B cell (primary cell): ENCODE results near the gene B3GLCT. TPM values are rescaled to one million over a fixed set of nuclear protein-coding genes. Genes with fewer than 3 reads are reported as not detected.

Source experiments
- ATAC-seq: fragments of 200-7000 bp; cut with Tn5 transposase; one replicate; pipeline ENCODE4 v1.10.0; 2021; ENCODE audit warnings: low read depth, mild to moderate bottlenecking, moderate number of reproducible peaks, moderate library complexity
- CTCF ChIA-PET: fragments of 350-600 bp; sonication (Branson Sonifier 250); formaldehyde crosslinking; loops from one replicate; lab custom pipeline; 2021; ENCODE audit warnings: antibody characterized with exemption, inconsistent platforms; lab: Charles Lee
- POLR2A ChIA-PET: fragments of 350-600 bp; sonication (Branson Sonifier 250); formaldehyde crosslinking; loops from one replicate; lab custom pipeline; 2021; ENCODE audit warnings: antibody characterized with exemption; lab: Charles Lee
- DNase-seq: peaks from one replicate; pipeline ENCODE4 v3.0.0; 2013
- H2AFZ ChIP-seq: 2 replicates; pipeline ENCODE4 v1.6.1; 2012; ENCODE audit warnings: mild to moderate bottlenecking, low read depth, low read length; ENCODE audit not compliant: insufficient read depth, poor library complexity, severe bottlenecking
- H3K27ac ChIP-seq, 2 donors: 1 replicate in 1 of 2; 2 replicates in 1 of 2; pipeline ENCODE4 v1.5.1; 2012 to 2013; ENCODE audit warnings: low read length in 2 of 2, mild to moderate bottlenecking in 2 of 2, moderate library complexity in 1 of 2
- H3K27me3 ChIP-seq, 4 experiments: fragments of 200-600 bp in 1 of 4; sonication (generic) in 1 of 4; replicated peaks in 1 of 4; 1 replicate in 2 of 4; 2 replicates in 2 of 4; pipeline versions ENCODE4 v1.6.1 to v1.7.0; 2013 to 2016; ENCODE audit warnings: low read length in 3 of 4, mild to moderate bottlenecking in 2 of 4, mixed read lengths in 1 of 4, moderate library complexity in 1 of 4; ENCODE audit not compliant: insufficient read depth in 4 of 4, control insufficient read depth in 3 of 4; ENCODE audit errors: control extremely low read depth in 1 of 4
- H3K36me3 ChIP-seq, 2 experiments: replicated peaks in 1 of 2; 1 replicate in 1 of 2; 2 replicates in 1 of 2; pipeline versions ENCODE4 v1.6.1 to v1.7.1; 2013; ENCODE audit warnings: low read length in 1 of 2; ENCODE audit not compliant: insufficient read depth in 2 of 2, control insufficient read depth in 1 of 2; ENCODE audit errors: control extremely low read depth in 1 of 2, extremely low read depth in 1 of 2
- H3K4me1 ChIP-seq, 2 donors: fragments of 200-600 bp in 1 of 2; sonication (generic) in 1 of 2; 1 replicate in 1 of 2; 2 replicates in 1 of 2; pipeline versions ENCODE4 v1.5.1 to v1.6.1; 2013 to 2017; ENCODE audit warnings: low read length in 2 of 2; ENCODE audit not compliant: control insufficient read depth in 2 of 2, insufficient read depth in 2 of 2
- H3K4me2 ChIP-seq: replicated peaks from 2 replicates; pipeline ENCODE3; 2012; ENCODE audit warnings: mild to moderate bottlenecking, low read depth, low read length; ENCODE audit not compliant: poor library complexity, severe bottlenecking
- H3K4me3 ChIP-seq, 5 experiments: fragments of 200-600 bp in 1 of 5; sonication (generic) in 1 of 5; 1 replicate in 3 of 5; 2 replicates in 2 of 5; pipeline versions ENCODE4 v1.5.1 to v1.7.0; 2011 to 2016; ENCODE audit warnings: low read length in 4 of 5, mild to moderate bottlenecking in 4 of 5, low read depth in 2 of 5, control low read depth in 1 of 5, moderate library complexity in 1 of 5; ENCODE audit not compliant: insufficient read depth in 1 of 5; ENCODE audit errors: control extremely low read depth in 1 of 5, extremely low read depth in 1 of 5
- H3K79me2 ChIP-seq: fragments of 200-600 bp; sonication (generic); one replicate; pipeline ENCODE4 v1.6.0; 2016; ENCODE audit warnings: low read length; ENCODE audit not compliant: control insufficient read depth, insufficient read depth
- H3K9ac ChIP-seq: fragments of 200-600 bp; sonication (generic); 2 replicates; pipeline ENCODE4 v1.6.1; 2017; ENCODE audit warnings: mild to moderate bottlenecking, low read length, moderate library complexity
- H3K9me3 ChIP-seq, 3 donors: one replicate each; pipeline versions ENCODE4 v1.6.1 to v1.7.1; 2013; ENCODE audit warnings: low read length in 2 of 3; ENCODE audit not compliant: control insufficient read depth in 2 of 3, insufficient read depth in 1 of 3; ENCODE audit errors: control extremely low read depth in 1 of 3
- H4K20me1 ChIP-seq: 2 replicates; pipeline ENCODE4 v1.6.0; 2012; ENCODE audit warnings: mild to moderate bottlenecking, low read length; ENCODE audit not compliant: insufficient read depth, control insufficient read depth, poor library complexity, severe bottlenecking
- H3K27ac Mint-ChIP-seq: one replicate; pipeline ENCODE4 v1.8.0; 2021; ENCODE audit warnings: mixed read lengths
- H3K27me3 Mint-ChIP-seq: one replicate; pipeline ENCODE4 v1.8.0; 2021; ENCODE audit warnings: mixed read lengths
- H3K4me1 Mint-ChIP-seq: one replicate; pipeline ENCODE4 v1.8.0; 2021; ENCODE audit warnings: mixed read lengths
- H3K4me3 Mint-ChIP-seq: one replicate; pipeline ENCODE4 v1.8.0; 2021; ENCODE audit warnings: mixed read lengths
- H3K9me3 Mint-ChIP-seq: one replicate; pipeline ENCODE4 v1.8.0; 2022; ENCODE audit warnings: mixed read lengths; ENCODE audit not compliant: insufficient read depth
- EZH2 ChIP-seq: IDR thresholded peaks from 2 replicates; pipeline ENCODE4 v1.6.1; 2012; ENCODE audit warnings: borderline replicate concordance, low read depth, mild to moderate bottlenecking, moderate library complexity, low read length; ENCODE audit not compliant: insufficient read depth, poor library complexity, severe bottlenecking
- WGBS: methylation state at CpG from one replicate; pipeline ENCODE4 v1.1.5; 2013; ENCODE audit warnings: missing lambda C conversion rate; ENCODE audit not compliant: insufficient coverage; 5-methylcytosine and 5-hydroxymethylcytosine counted together
- intact Hi-C: fragments of 100-400 bp; cut with micrococcal nuclease; formaldehyde crosslinking; loops from one replicate; pipeline ENCODE4 v1.10.0; 2022
- polyA plus RNA-seq: library from polyadenylated mRNA; depleted of rRNA; stranded (reverse); fragments of >200 nt; gene quantifications from 2 replicates; pipeline ENCODE4 v1.2.3, GENCODE V29; 2012
- total RNA-seq, 2 donors: library from RNA; stranded (reverse); fragments of 120-200 nt in 1 of 2; gene quantifications; 1 replicate in 1 of 2; 2 replicates in 1 of 2; pipeline versions ENCODE4 v1.2.3 to v1.2.4, GENCODE V29; 2013 to 2022
- TF ChIP-seq, protein P1 (sequence below): fragments of 200-600 bp; IDR thresholded peaks from one replicate; pipeline ENCODE4 v1.8.0; 2022; ENCODE audit warnings: antibody characterized with exemption, mild to moderate bottlenecking

Gene B3GLCT
- total and polyA plus RNA-seq, 2 donors (not counting 1 experiment from before 2014, with no cell fraction given): 1.4 to 6.2 TPM

DNA sequence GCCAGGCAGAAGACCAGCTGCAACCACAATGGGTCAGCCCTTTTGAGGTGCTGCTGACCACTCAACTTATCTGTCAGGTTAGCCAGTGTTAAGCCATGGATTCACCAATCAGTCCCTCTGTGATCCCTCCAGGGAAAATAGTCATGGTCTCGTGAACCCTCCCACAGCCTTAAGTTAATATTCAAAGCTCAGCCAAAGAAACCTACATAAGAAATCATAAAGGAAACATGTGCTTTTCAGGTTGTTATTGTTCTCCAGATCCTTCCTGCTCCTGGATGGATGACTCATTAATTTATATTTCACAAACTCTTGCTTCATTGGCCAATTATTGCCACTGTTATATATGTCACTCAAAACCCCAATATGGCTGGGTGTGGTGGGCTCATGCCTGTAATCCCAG lies 161.9 kb downstream of the B3GLCT start:
- Mint-ChIP-seq H3K4me3 (no peak overlapping the region), H3K27me3 (no peaks in the 10 kb centered on the region), H3K27ac (no peak overlapping the region), H3K4me1 (no peaks in the 10 kb centered on the region), H3K9me3 (peaks cover 3% of the 10 kb centered on the region)
- H3K9me3 ChIP-seq: peaks cover 0 to 34% (median 8%) of the 10 kb centered on the region in 3 donors
- H3K36me3 ChIP-seq: no peaks in the 10 kb centered on the region
- TF ChIP-seq, protein P1, sequence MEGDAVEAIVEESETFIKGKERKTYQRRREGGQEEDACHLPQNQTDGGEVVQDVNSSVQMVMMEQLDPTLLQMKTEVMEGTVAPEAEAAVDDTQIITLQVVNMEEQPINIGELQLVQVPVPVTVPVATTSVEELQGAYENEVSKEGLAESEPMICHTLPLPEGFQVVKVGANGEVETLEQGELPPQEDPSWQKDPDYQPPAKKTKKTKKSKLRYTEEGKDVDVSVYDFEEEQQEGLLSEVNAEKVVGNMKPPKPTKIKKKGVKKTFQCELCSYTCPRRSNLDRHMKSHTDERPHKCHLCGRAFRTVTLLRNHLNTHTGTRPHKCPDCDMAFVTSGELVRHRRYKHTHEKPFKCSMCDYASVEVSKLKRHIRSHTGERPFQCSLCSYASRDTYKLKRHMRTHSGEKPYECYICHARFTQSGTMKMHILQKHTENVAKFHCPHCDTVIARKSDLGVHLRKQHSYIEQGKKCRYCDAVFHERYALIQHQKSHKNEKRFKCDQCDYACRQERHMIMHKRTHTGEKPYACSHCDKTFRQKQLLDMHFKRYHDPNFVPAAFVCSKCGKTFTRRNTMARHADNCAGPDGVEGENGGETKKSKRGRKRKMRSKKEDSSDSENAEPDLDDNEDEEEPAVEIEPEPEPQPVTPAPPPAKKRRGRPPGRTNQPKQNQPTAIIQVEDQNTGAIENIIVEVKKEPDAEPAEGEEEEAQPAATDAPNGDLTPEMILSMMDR: no peak
- no peak for ATAC-seq
- ChIA-PET CTCF (no interaction called here), POLR2A (no interaction called here)
- no peaks in the 10 kb centered on the region for H3K79me2 ChIP-seq
- intact Hi-C loops: no loop called here
- no peak for DNase-seq
- no peaks in the 10 kb centered on the region for H4K20me1 ChIP-seq
- no peaks in the 10 kb centered on the region for H3K27me3 ChIP-seq
- no peak overlapping the region for H3K4me3 ChIP-seq
- H3K9ac ChIP-seq: no peak overlapping the region
- H2AFZ ChIP-seq: no peak overlapping the region
- no peaks in the 10 kb centered on the region for H3K4me1 ChIP-seq
- no peak overlapping the region for H3K27ac ChIP-seq
- H3K4me2 ChIP-seq: no peak overlapping the region
- WGBS: 50% methylated on average over 1 of the region's 1 CpG

DNA sequence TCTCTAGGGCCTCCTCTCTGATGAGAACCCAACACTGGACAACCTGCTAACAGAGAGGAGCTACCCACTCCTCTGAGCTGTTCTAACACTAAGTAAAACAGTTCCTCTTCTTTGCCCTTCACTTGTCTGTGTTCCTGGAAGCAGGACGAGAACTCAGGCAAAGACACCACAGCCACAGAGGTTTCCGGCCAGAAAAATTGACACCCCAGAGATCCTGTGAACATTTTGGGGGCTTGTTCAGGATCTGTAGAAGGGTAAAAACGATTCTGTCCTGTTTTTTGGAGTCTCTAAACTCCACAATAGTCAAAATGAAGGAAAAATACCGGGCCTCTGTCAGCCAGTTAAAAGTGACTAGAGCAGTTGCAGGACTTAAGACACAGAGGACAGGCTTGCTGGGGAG lies 165.9 kb downstream of the B3GLCT start:
- Histone ChIP-seq H3K4me1 (no peaks in the 10 kb centered on the region), H3K27ac (no peak overlapping the region), H3K9me3 (peaks cover 0 to 29% (median 10%) of the 10 kb centered on the region in 3 donors), H4K20me1 (no peaks in the 10 kb centered on the region), H3K4me2 (no peak overlapping the region), H3K36me3 (no peaks in the 10 kb centered on the region), H3K4me3 (no peak overlapping the region), H3K9ac (no peak overlapping the region), H2AFZ (no peak overlapping the region), H3K27me3 (no peaks in the 10 kb centered on the region), H3K79me2 (no peaks in the 10 kb centered on the region)
- Mint-ChIP-seq H3K9me3 (peaks cover 7% of the 10 kb centered on the region), H3K4me1 (no peaks in the 10 kb centered on the region), H3K27ac (no peak overlapping the region), H3K4me3 (no peak overlapping the region), H3K27me3 (no peaks in the 10 kb centered on the region)
- 83% methylated on average over 1 of the region's 4 CpGs for whole genome bisulfite sequencing
- intact Hi-C loops: no loop called here
- POLR2A ChIA-PET: no interaction called here
- CTCF ChIA-PET: interaction anchor here (1.2 kb wide), 1 partner anchor 66 kb away, joined by 3 read pairs; no protein-coding TSS in a partner anchor
- TF ChIP-seq EZH2: no peak
- TF ChIP-seq, protein P1: no peak
- DNase-seq (no peak), ATAC-seq (no peak)
